Right lung (tissue), 5 donors: ENCODE results near the gene USP11. TPM values are rescaled to one million over a fixed set of nuclear protein-coding genes. Genes with fewer than 3 reads are reported as not detected.

Source experiments
- polyA plus RNA-seq, 5 donors: library from polyadenylated mRNA; unstranded; fragments of 120-200 nt; gene quantifications; one replicate each; pipeline versions ENCODE4 v1.2.1 to v1.2.3, GENCODE V29; 2013; ENCODE audit warnings: inconsistent platforms in 1 of 5, low replicate concordance in 1 of 5; ENCODE audit not compliant: insufficient read length in 5 of 5, insufficient read depth in 1 of 5

The USP11 gene
- polyA plus RNA-seq, 5 donors: 93.4 to 127 (median 109) TPM

Other genes with a start within 250 kb of the USP11 start
- gene RGN, start 154.6 kb upstream of the USP11 start, polyA plus RNA-seq: 10 to 100 TPM; 13.3 to 16.5 (median 13.9) TPM
- gene NDUFB11, start 88.3 kb upstream of the USP11 start, polyA plus RNA-seq: 100 to 1,000 TPM in 1 of 5 donors, 10 to 100 TPM in 4; 82.5 to 107 (median 89.0) TPM
- gene RBM10, start 87.8 kb upstream of the USP11 start, polyA plus RNA-seq: 10 to 100 TPM; 39.2 to 59.0 (median 48.4) TPM
- gene UBA1, start 39.2 kb upstream of the USP11 start, polyA plus RNA-seq: 100 to 1,000 TPM; 169 to 241 (median 204) TPM
- 100 to 1,000 TPM in 1 of 5 donors, 10 to 100 TPM in 4; 85.4 to 119 (median 94.3) TPM for gene CDK16, start 14.3 kb upstream of the USP11 start, polyA plus RNA-seq
- 1 to 10 TPM in 1 of 5 donors, under 1 TPM in 4; 0.65 to 1.1 (median 0.84) TPM for gene ZNF157, start 137.6 kb downstream of the USP11 start, polyA plus RNA-seq